ENCODE measurements around the gene SPATS2L. TPM values are rescaled to one million over a fixed set of nuclear protein-coding genes. Genes with fewer than 3 reads are reported as not detected.

The SPATS2L gene
- total RNA-seq, 1 experiment from 2014 or later, result 174 TPM

- BruUV-seq (replicated peaks), result no TSS peak
- CTCF ChIA-PET, result no interaction called here
Observed at GRCh38 chr2:200288670-200289429, 17.6 kb upstream of the SPATS2L start.

GRCh38 chr2:200296118-200296517 lies 10.4 kb upstream of the SPATS2L start:
- no peak overlapping the region for H3K4me2 ChIP-seq (ENCODE audit: low read length)
- H3K79me2 ChIP-seq (ENCODE audit: low read length), result no peaks in the 10 kb centered on the region
- H3K27ac ChIP-seq (ENCODE audit: low read length), result no peak overlapping the region
- intact Hi-C loops (cut with micrococcal nuclease), result no loop called here
- no peak for TF ChIP-seq EZH2 (IDR thresholded peaks at IDR 0.05; ENCODE audit: low read length, unreplicated experiment)
- no peak for TF ChIP-seq CTCF (conservative IDR thresholded peaks at IDR 0.05; ENCODE audit: low read depth, low read length)
- TF ChIP-seq EZH2phosphoT487 (IDR thresholded peaks at IDR 0.05; ENCODE audit: borderline replicate concordance, low read length), result no peak
- ChIA-PET CTCF (no interaction called here), POLR2A (ENCODE audit: unreplicated experiment) (no interaction called here)
- DNase-seq (no peak), ATAC-seq (no peak)
- no peak overlapping the region for H3K4me3 ChIP-seq (ENCODE audit: low read length)
- H2AFZ ChIP-seq (ENCODE audit: low read length), result no peak overlapping the region
- H3K9me2 ChIP-seq (replicated peaks; ENCODE audit: low read length), result no peaks in the 10 kb centered on the region
- H3F3A ChIP-seq (ENCODE audit: low read length, unreplicated experiment), result peaks cover 5% of the 10 kb centered on the region
- no peak overlapping the region for H3K9ac ChIP-seq (ENCODE audit: low read length)
- no peaks in the 10 kb centered on the region for H3K27me3 ChIP-seq (ENCODE audit: low read length)
- no peaks in the 10 kb centered on the region for H4K20me1 ChIP-seq (ENCODE audit: low read length)
- no peaks in the 10 kb centered on the region for H3K9me3 ChIP-seq (ENCODE audit: low read length)
- BruUV-seq (replicated peaks), result no TSS peak
- no peaks in the 10 kb centered on the region for H3K36me3 ChIP-seq (ENCODE audit: low read depth, low read length)
- H3K4me1 ChIP-seq (ENCODE audit: insufficient read depth, low read length), result peaks cover 12% of the 10 kb centered on the region

More at GRCh38 chr2:200288670-200289429, 17.6 kb upstream of the SPATS2L start:
- Histone ChIP-seq H3K4me2 (ENCODE audit: low read length) (no peak overlapping the region), H3K79me2 (ENCODE audit: low read length) (no peaks in the 10 kb centered on the region), H3K36me3 (ENCODE audit: low read depth, low read length) (no peaks in the 10 kb centered on the region), H3K9ac (ENCODE audit: low read length) (no peak overlapping the region), H4K20me1 (ENCODE audit: low read length) (no peaks in the 10 kb centered on the region), H2AFZ (ENCODE audit: low read length) (no peak overlapping the region), H3K4me3 (ENCODE audit: low read length) (no peak overlapping the region), H3K27me3 (ENCODE audit: low read length) (no peaks in the 10 kb centered on the region), H3K9me2 (replicated peaks; ENCODE audit: low read length) (no peaks in the 10 kb centered on the region), H3K27ac (ENCODE audit: low read length) (no peak overlapping the region), H3K4me1 (ENCODE audit: insufficient read depth, low read length) (peaks cover 8% of the 10 kb centered on the region; the same call in 1 of the 2 replicates), H3K9me3 (ENCODE audit: low read length) (no peaks in the 10 kb centered on the region), H3F3A (ENCODE audit: low read length, unreplicated experiment) (no peaks in the 10 kb centered on the region)
- peak; percentile 66 for ATAC-seq
- peak; percentile 60 for DNase-seq
- intact Hi-C loops (cut with micrococcal nuclease), result no loop called here
- POLR2A ChIA-PET (ENCODE audit: unreplicated experiment), result no interaction called here
- no peak for TF ChIP-seq EZH2 (IDR thresholded peaks at IDR 0.05; ENCODE audit: low read length, unreplicated experiment)
- no peak for TF ChIP-seq CTCF (conservative IDR thresholded peaks at IDR 0.05; ENCODE audit: low read depth, low read length)
- no peak for TF ChIP-seq EZH2phosphoT487 (IDR thresholded peaks at IDR 0.05; ENCODE audit: borderline replicate concordance, low read length)

- no peaks in the 10 kb centered on the region for H4K20me1 ChIP-seq (ENCODE audit: low read length)
Observed at GRCh38 chr2:200297100-200297499, 9.4 kb upstream of the SPATS2L start.

More at GRCh38 chr2:200297100-200297499, 9.4 kb upstream of the SPATS2L start:
- H3K36me3 ChIP-seq (ENCODE audit: low read depth, low read length), result no peaks in the 10 kb centered on the region
- no peaks in the 10 kb centered on the region for H3K79me2 ChIP-seq (ENCODE audit: low read length)
- H3K4me2 ChIP-seq (ENCODE audit: low read length), result no peak overlapping the region
- H3K9ac ChIP-seq (ENCODE audit: low read length), result no peak overlapping the region
- POLR2A ChIA-PET (ENCODE audit: unreplicated experiment), result no interaction called here
- no peak overlapping the region for H3K27ac ChIP-seq (ENCODE audit: low read length)
- H3K9me2 ChIP-seq (replicated peaks; ENCODE audit: low read length), result no peaks in the 10 kb centered on the region
- no peak for ATAC-seq
- CTCF ChIA-PET, result no interaction called here
- TF ChIP-seq EZH2 (IDR thresholded peaks at IDR 0.05; ENCODE audit: low read length, unreplicated experiment) (no peak), EZH2phosphoT487 (IDR thresholded peaks at IDR 0.05; ENCODE audit: borderline replicate concordance, low read length) (no peak), CTCF (conservative IDR thresholded peaks at IDR 0.05; ENCODE audit: low read depth, low read length) (no peak)
- no peak overlapping the region for H3K4me3 ChIP-seq (ENCODE audit: low read length)
- H3F3A ChIP-seq (ENCODE audit: low read length, unreplicated experiment), result peaks cover 7% of the 10 kb centered on the region
- intact Hi-C loops (cut with micrococcal nuclease), result no loop called here
- H3K9me3 ChIP-seq (ENCODE audit: low read length), result no peaks in the 10 kb centered on the region
- no peak overlapping the region for H2AFZ ChIP-seq (ENCODE audit: low read length)
- H3K27me3 ChIP-seq (ENCODE audit: low read length), result no peaks in the 10 kb centered on the region
- DNase-seq, result no peak
- no TSS peak for BruUV-seq (replicated peaks)
- peaks cover 21% of the 10 kb centered on the region for H3K4me1 ChIP-seq (ENCODE audit: insufficient read depth, low read length)
